GM12878 (cell line): ENCODE results near the gene PDE6B. TPM values are rescaled to one million over a fixed set of nuclear protein-coding genes. Genes with fewer than 3 reads are reported as not detected.

Source experiments
- ATAC-seq: fragments of 200-7000 bp; cut with Tn5 transposase; 3 replicates; pipeline ENCODE4 v1.9.1; 2020; ENCODE audit warnings: mild to moderate bottlenecking, moderate library complexity
- BruUV-seq: library from RNA; stranded (reverse); fragments of 400-500 nt; replicated peaks from 2 replicates; lab custom pipeline; 2021; lab: Mats Ljungman, UMichigan
- CTCF ChIA-PET: fragments of 300-600 bp; sonication (Branson Sonifier 250); formaldehyde crosslinking; extraction: SDS; loops from one replicate; lab custom pipeline; 2021; ENCODE audit warnings: inconsistent platforms; lab: Yijun Ruan, JAX
- POLR2A ChIA-PET: fragments of 350-600 bp; formaldehyde crosslinking; extraction: SDS; loops from one replicate; lab custom pipeline; 2021; ENCODE audit warnings: inconsistent platforms; lab: Charles Lee
- RAD21 ChIA-PET: fragments of 300-600 bp; sonication (Branson Sonifier 250); formaldehyde crosslinking; loops from one replicate; lab custom pipeline; 2023; ENCODE audit warnings: antibody characterized with exemption; ENCODE audit not compliant: unreplicated experiment; lab: Charles Lee
- SMC1A ChIA-PET: fragments of 300-600 bp; sonication (Branson Sonifier 250); formaldehyde crosslinking; loops from one replicate; lab custom pipeline; 2023; ENCODE audit not compliant: unreplicated experiment, uncharacterized antibody; lab: Charles Lee
- DNase-seq: peaks from one replicate; pipeline ENCODE4 v3.0.0-alpha.2; 2011; ENCODE audit warnings: low read depth, low spot score
- FAIRE-seq: peaks from 3 replicates; lab custom pipeline; 2011; peaks lifted over from hg19 to GRCh38; lab: Jason Lieb, UNC
- H2AFZ ChIP-seq: 2 replicates; pipeline ENCODE4 v1.6.0; 2011; ENCODE audit warnings: low read depth, low read length, control low read depth; ENCODE audit not compliant: control insufficient read depth
- H3K27ac ChIP-seq: 2 replicates; pipeline ENCODE4 v1.5.1; 2011; ENCODE audit warnings: control low read depth; ENCODE audit not compliant: control insufficient read depth, insufficient read depth
- H3K27me3 ChIP-seq, 2 experiments: replicated peaks in 1 of 2; 2 replicates each; pipeline versions ENCODE4 v1.6.0 to v1.6.1; 2011; ENCODE audit warnings: low read length in 1 of 2; ENCODE audit not compliant: control insufficient read depth in 2 of 2, insufficient read depth in 2 of 2
- H3K36me3 ChIP-seq, 2 experiments: 2 replicates each; pipeline ENCODE4 v1.5.1; 2011; ENCODE audit warnings: low read length in 1 of 2; ENCODE audit not compliant: control insufficient read depth in 2 of 2, insufficient read depth in 2 of 2
- H3K4me1 ChIP-seq: 2 replicates; pipeline ENCODE4 v1.6.1; 2011; ENCODE audit warnings: mild to moderate bottlenecking, low read length, moderate library complexity, mixed read lengths; ENCODE audit not compliant: control insufficient read depth, insufficient read depth
- H3K4me2 ChIP-seq: 2 replicates; pipeline ENCODE4 v1.6.0; 2011; ENCODE audit warnings: control low read depth; ENCODE audit not compliant: control insufficient read depth, insufficient read depth
- H3K4me3 ChIP-seq: fragments of 200-600 bp; sonication (generic); 2 replicates; pipeline ENCODE4 v1.5.1; 2016
- H3K79me2 ChIP-seq: 2 replicates; pipeline ENCODE4 v1.6.0; 2011; ENCODE audit warnings: low read length; ENCODE audit not compliant: control insufficient read depth, insufficient read depth
- H3K9ac ChIP-seq: 2 replicates; pipeline ENCODE4 v1.8.0; 2011; ENCODE audit warnings: low read length, control low read depth, mixed read lengths; ENCODE audit not compliant: control insufficient read depth, insufficient read depth
- H3K9me3 ChIP-seq: replicated peaks from 3 replicates; pipeline ENCODE4 v1.5.1; 2011; ENCODE audit warnings: mild to moderate bottlenecking, low read length; ENCODE audit not compliant: control insufficient read depth, insufficient read depth
- H4K20me1 ChIP-seq: 2 replicates; pipeline ENCODE4 v1.6.0; 2011; ENCODE audit not compliant: control insufficient read depth, insufficient read depth
- BCL3 ChIP-seq: IDR thresholded peaks from 2 replicates; pipeline ENCODE4 v1.6.1; 2011; ENCODE audit warnings: borderline replicate concordance, low read depth, mild to moderate bottlenecking, moderate library complexity, low read length; ENCODE audit not compliant: insufficient read depth, poor library complexity, severe bottlenecking
- CBX5 ChIP-seq: sonication (generic); IDR thresholded peaks from 2 replicates; pipeline ENCODE4 v1.6.1; 2016; ENCODE audit warnings: low read depth, moderate library complexity, mild to moderate bottlenecking, inconsistent platforms
- ELK1 ChIP-seq: IDR thresholded peaks from 2 replicates; pipeline ENCODE4 v1.6.1; 2012; ENCODE audit warnings: low read depth, low read length, improper control_type of control experiment
- KLF5 ChIP-seq: fragments of 450-650 bp; IDR thresholded peaks from 2 replicates; pipeline ENCODE4 v1.6.1; 2014; ENCODE audit warnings: mild to moderate bottlenecking; ENCODE audit not compliant: partially characterized antibody
- MEF2A ChIP-seq: IDR thresholded peaks from 2 replicates; pipeline ENCODE4 v1.6.1; 2011; ENCODE audit warnings: low read depth, mild to moderate bottlenecking, low read length, moderate library complexity; ENCODE audit not compliant: insufficient read depth
- NR2C2 ChIP-seq: IDR thresholded peaks from 2 replicates; pipeline ENCODE4 v1.6.1; 2011; ENCODE audit warnings: borderline replicate concordance, low read depth; ENCODE audit not compliant: control insufficient read depth, insufficient read length
- PAX8 ChIP-seq: fragments of 450-650 bp; IDR thresholded peaks from 2 replicates; pipeline ENCODE4 v1.6.1; 2017; ENCODE audit warnings: mild to moderate bottlenecking, moderate library complexity
- PKNOX1 ChIP-seq: fragments of 450-650 bp; IDR thresholded peaks from 2 replicates; pipeline ENCODE4 v1.6.1; 2016; ENCODE audit warnings: mild to moderate bottlenecking
- POLR2AphosphoS2 ChIP-seq: IDR thresholded peaks from 2 replicates; pipeline ENCODE4 v1.6.1; 2011; ENCODE audit warnings: low read depth, mild to moderate bottlenecking, low read length, improper control_type of control experiment, moderate library complexity
- SIN3A ChIP-seq: IDR thresholded peaks from 2 replicates; pipeline ENCODE4 v1.6.1; 2012; ENCODE audit warnings: low read depth, low read length, improper control_type of control experiment
- SRF ChIP-seq, 2 experiments: IDR thresholded peaks; 2 replicates each; pipeline ENCODE4 v1.6.1; 2011; ENCODE audit warnings: low read depth in 2 of 2, low read length in 2 of 2, mild to moderate bottlenecking in 1 of 2, moderate library complexity in 1 of 2
- TCF3 ChIP-seq: IDR thresholded peaks from 2 replicates; pipeline ENCODE4 v1.6.1; 2012; ENCODE audit warnings: low read depth, mild to moderate bottlenecking, low read length, borderline replicate concordance; ENCODE audit not compliant: insufficient read depth
- YY1 ChIP-seq: IDR thresholded peaks from 2 replicates; pipeline ENCODE4 v1.6.1; 2011; ENCODE audit warnings: low read depth, mild to moderate bottlenecking, low read length
- ZNF24 ChIP-seq: fragments of 450-650 bp; IDR thresholded peaks from 2 replicates; pipeline ENCODE4 v1.6.1; 2017; ENCODE audit warnings: antibody characterized with exemption, mild to moderate bottlenecking
- ZNF384 ChIP-seq: IDR thresholded peaks from 2 replicates; pipeline ENCODE4 v1.6.1; 2012; ENCODE audit warnings: low read depth, mild to moderate bottlenecking, low read length, improper control_type of control experiment, borderline replicate concordance
- WGBS: methylation state at CpG from one replicate; pipeline ENCODE4 v1.1.6; 2016; ENCODE audit warnings: low lambda C conversion rate; ENCODE audit not compliant: insufficient replicate concordance, insufficient coverage; ENCODE audit errors: missing lambda C conversion rate; 5-methylcytosine and 5-hydroxymethylcytosine counted together
- in situ Hi-C: fragments of 300-500 bp; cut with MboI; formaldehyde crosslinking; loops from 9 replicates; pipeline ENCODE4 v1.14.3; 2018; ENCODE audit warnings: mixed read lengths
- intact Hi-C: fragments of 100-400 bp; cut with micrococcal nuclease; formaldehyde crosslinking; loops from one replicate; pipeline ENCODE4 v1.14.2; 2022; ENCODE audit not compliant: unreplicated experiment
- polyA plus RNA-seq, 11 experiments: library from polyadenylated mRNA; depleted of rRNA in 4 of 11; unstranded in 6 of 11; stranded (reverse) in 5 of 11; fragments of >200 nt; fragmentation: Nextera tagmentation in 4 of 11; fragmentation: Illumina TruSeq in 1 of 11; extraction: Ambion mirVana in 4 of 11; extraction: Trizol in 1 of 11; gene quantifications; 1 replicate in 1 of 11; 2 replicates in 10 of 11; pipeline versions ENCODE4 v1.2.1 to v1.2.3, GENCODE V29; 2011 to 2016; ENCODE audit warnings: inconsistent platforms in 2 of 11, missing spikeins in 2 of 11, low read depth in 1 of 11
- total RNA-seq, 4 experiments: library from RNA; depleted of rRNA in 3 of 4; stranded (reverse); fragments of >200 nt in 3 of 4; fragmentation: Illumina TruSeq in 1 of 4; extraction: Trizol in 1 of 4; gene quantifications; 2 replicates each; pipeline versions ENCODE4 v1.2.1 to v1.2.3, GENCODE V29; 2013 to 2021

The PDE6B gene
- total and polyA plus RNA-seq, 10 of the 15 experiments (the other 5 are each of a cell fraction or from before 2014, with no cell fraction given), result 2.6 to 6.4 (median 3.8) TPM

GRCh38 chr4:649293-649625 is 23.9 kb downstream of the PDE6B start:
- H3K4me1 ChIP-seq, result no peaks in the 10 kb centered on the region
- no peak overlapping the region for H3K9ac ChIP-seq
- ChIA-PET POLR2A (no interaction called here), CTCF (no interaction called here), SMC1A (no interaction called here), RAD21 (no interaction called here)
- 33% methylated on average over 7 of the region's 7 CpGs for WGBS
- no peaks in the 10 kb centered on the region; the same call in 2 of the 3 replicates for H3K9me3 ChIP-seq
- H3K4me2 ChIP-seq, result no peak overlapping the region
- FAIRE-seq, result no peak
- no TSS peak for BruUV-seq
- H3K27ac ChIP-seq, result no peak overlapping the region
- DNase-seq, result no peak
- no peaks in the 10 kb centered on the region for H4K20me1 ChIP-seq
- no peak overlapping the region for H3K4me3 ChIP-seq
- TF ChIP-seq PAX8 (no peak), ELK1 (no peak), SIN3A (no peak), KLF5 (no peak)
- intact Hi-C loops (no loop called here), in situ Hi-C loops (no loop called here)
- H2AFZ ChIP-seq, result no peak overlapping the region
- H3K27me3 ChIP-seq, result no peaks in the 10 kb centered on the region
- no peaks in the 10 kb centered on the region for H3K79me2 ChIP-seq
- ATAC-seq, result no peak
- no peaks in the 10 kb centered on the region for H3K36me3 ChIP-seq

- DNase-seq, result no peak
- TF ChIP-seq ZNF384 (no peak), ZNF24 (no peak), NR2C2 (no peak), PKNOX1 (no peak), POLR2AphosphoS2 (no peak), SRF (IDR thresholded peaks at IDR 0.05; ENCODE audit: low read depth in 2 of 2, low read length in 2 of 2) (no peak), MEF2A (no peak), TCF3 (no peak), BCL3 (no peak), CBX5 (no peak), YY1 (no peak)
Measured at GRCh38 chr4:649751-650310, 24.5 kb downstream of the PDE6B start.

More at GRCh38 chr4:649751-650310, 24.5 kb downstream of the PDE6B start:
- no peak overlapping the region for H3K4me2 ChIP-seq
- CTCF ChIA-PET, result interaction anchor here (0.7 kb wide), 1 partner anchor 51 kb away, joined by 3 read pairs; no protein-coding TSS in a partner anchor
- no peaks in the 10 kb centered on the region for H4K20me1 ChIP-seq
- FAIRE-seq (no peak), ATAC-seq (no peak)
- no peaks in the 10 kb centered on the region for H3K36me3 ChIP-seq
- H2AFZ ChIP-seq, result no peak overlapping the region
- no peaks in the 10 kb centered on the region for H3K4me1 ChIP-seq
- 22% methylated on average over 13 of the region's 13 CpGs for WGBS
- H3K9me3 ChIP-seq, result no peaks in the 10 kb centered on the region; the same call in 2 of the 3 replicates
- H3K27me3 ChIP-seq, result no peaks in the 10 kb centered on the region
- SMC1A ChIA-PET, result no interaction called here
- POLR2A ChIA-PET, result no interaction called here
- in situ Hi-C loops, result no loop called here
- H3K79me2 ChIP-seq, result no peaks in the 10 kb centered on the region
- intact Hi-C loops, result no loop called here
- BruUV-seq, result no TSS peak
- RAD21 ChIA-PET, result no interaction called here
- no peak overlapping the region for H3K9ac ChIP-seq
- H3K27ac ChIP-seq, result no peak overlapping the region
- no peak overlapping the region for H3K4me3 ChIP-seq
